ENCODE measurements around the gene SLC6A9. TPM values are rescaled to one million over a fixed set of nuclear protein-coding genes. Genes with fewer than 3 reads are reported as not detected.

Gene SLC6A9
- total and polyA plus RNA-seq, 2 of the 8 experiments (the other 6 are each of a cell fraction or from before 2014, with no cell fraction given), result 20.2 to 24.2 TPM

DNA sequence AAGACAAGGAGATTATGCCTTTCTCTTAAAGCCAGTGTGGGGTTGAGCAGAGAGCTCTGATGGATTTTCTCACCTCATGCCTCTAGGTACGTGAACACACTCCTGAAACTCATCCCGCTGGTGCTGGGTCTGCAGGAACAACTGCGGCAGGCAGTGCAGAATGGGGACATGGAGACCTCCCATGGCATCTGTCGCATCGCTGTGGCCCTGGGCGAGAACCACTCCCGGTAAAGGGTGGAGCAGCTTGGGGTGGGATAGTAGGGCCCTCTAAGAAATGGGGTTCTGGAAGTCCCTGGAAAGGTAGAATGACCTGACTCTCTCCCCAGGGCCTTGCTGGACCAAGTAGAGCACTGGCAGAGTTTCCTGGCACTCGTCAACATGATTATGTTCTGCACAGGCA is 75.0 kb downstream of the SLC6A9 start:
- no peaks in the 10 kb centered on the region for H3K23me2 ChIP-seq (ENCODE audit: low read depth, low read length)
- no peak overlapping the region for H3K4me2 ChIP-seq (ENCODE audit: insufficient read depth in 1 of 2, low read depth in 2 of 2, low read length in 2 of 2)
- no peak overlapping the region for H2BK120ac ChIP-seq (replicated peaks; ENCODE audit: low read depth, low read length)
- H4K8ac ChIP-seq (ENCODE audit: extremely low read depth, insufficient read depth, low read length), result no peak overlapping the region
- H3K18ac ChIP-seq (ENCODE audit: extremely low read depth, low read length), result no peak overlapping the region
- no peak overlapping the region for H3K27ac ChIP-seq (ENCODE audit: low read depth, low read length)
- H3K27me3 ChIP-seq (replicated peaks in 1 of 4; ENCODE audit: control insufficient read depth in 3 of 4, extremely low read depth in 1 of 4, insufficient read depth in 3 of 4, low read length in 3 of 4), result no peaks in the 10 kb centered on the region
- FAIRE-seq, result no peak
- no peak overlapping the region for H2AFZ ChIP-seq (ENCODE audit: low read length)
- 91% methylated on average over 8 of the region's 8 CpGs; no CpG with 5 or more reads in 1 of the 2 experiments for WGBS, 2 experiments (ENCODE audit: extremely low coverage in 1 of 2, insufficient coverage in 1 of 2, insufficient read length in 1 of 2, insufficient replicate concordance in 2 of 2, low coverage in 1 of 2, low lambda C conversion rate in 2 of 2, missing lambda C conversion rate in 1 of 2)
- H4K5ac ChIP-seq (ENCODE audit: insufficient read length, low read depth, low read length), result no peak overlapping the region
- no peak for DNase-seq (ENCODE audit: low read depth in 1 of 2, low spot score in 2 of 2)
- H3K14ac ChIP-seq (ENCODE audit: insufficient read length), result no peak overlapping the region
- H2BK20ac ChIP-seq (ENCODE audit: low read length), result no peak overlapping the region
- H2BK12ac ChIP-seq (ENCODE audit: low read depth, low read length), result no peak overlapping the region
- peaks cover 3% of the 10 kb centered on the region for H3K79me1 ChIP-seq (ENCODE audit: low read depth, low read length)
- H3K23ac ChIP-seq (ENCODE audit: insufficient read length), result no peak overlapping the region
- H3K4me1 ChIP-seq (replicated peaks in 1 of 4; ENCODE audit: control insufficient read depth in 3 of 4, insufficient read depth in 4 of 4, low read length in 3 of 4), result peaks cover 0 to 5% (median 4%) of the 10 kb centered on the region in 4 experiments; a peak in 3 of 7 replicates
- H3K79me2 ChIP-seq (ENCODE audit: control insufficient read depth in 1 of 2, insufficient read depth in 2 of 2, low read length in 2 of 2), result 0 out of 4 replicates have a peak, but pooled peaks cover 0 to 4% of the 10 kb centered on the region in 2 experiments
- ChIA-PET CTCF (ENCODE audit: partially characterized antibody) (interaction anchor here (0.8 to 4.6 kb wide), 7 partner anchors 8 to 192 kb away, joined by 3 to 25 read pairs (median 4); partner anchors contain the start of genes ARTN and ATP6V0B), POLR2A (ENCODE audit: partially characterized antibody) (interaction anchor here (1.0 to 2.0 kb wide), 4 partner anchors 10 to 190 kb away, joined by 5 to 7 read pairs (median 6); partner anchors contain the start of genes ATP6V0B and IPO13)
- H3K4me3 ChIP-seq (ENCODE audit: extremely low read depth in 1 of 4, insufficient read depth in 2 of 4, low read depth in 3 of 4, low read length in 4 of 4), result no peak overlapping the region
- H2BK15ac ChIP-seq (ENCODE audit: low read length), result no peak overlapping the region
- no peak overlapping the region for H3K9ac ChIP-seq (replicated peaks in 1 of 4; ENCODE audit: extremely low read depth in 1 of 4, low read depth in 3 of 4, low read length in 3 of 4)
- H3K56ac ChIP-seq (replicated peaks; ENCODE audit: insufficient read length, low read depth, low read length), result no peak overlapping the region
- no peak overlapping the region for H3K4ac ChIP-seq (replicated peaks; ENCODE audit: insufficient read length, low read depth, low read length)
- H2AK5ac ChIP-seq (ENCODE audit: low read depth, low read length), result no peak overlapping the region
- H3K36me3 ChIP-seq (ENCODE audit: control insufficient read depth in 2 of 4, insufficient read depth in 4 of 4, low read length in 3 of 4), result peaks cover 3 to 14% (median 6%) of the 10 kb centered on the region in 4 experiments; a peak in 4 of 8 replicates
- no peak overlapping the region for H4K91ac ChIP-seq (replicated peaks; ENCODE audit: insufficient read length, low read length)
- no peaks in the 10 kb centered on the region for H3K9me3 ChIP-seq (ENCODE audit: insufficient read depth in 2 of 2, low read depth in 1 of 2, low read length in 1 of 2)
- H4K20me1 ChIP-seq (replicated peaks in 1 of 2; ENCODE audit: control insufficient read depth in 1 of 2, insufficient read depth in 2 of 2, low read length in 2 of 2), result peaks cover 0 to 6% of the 10 kb centered on the region in 2 experiments
- no peak overlapping the region for H2BK5ac ChIP-seq (ENCODE audit: low read depth, low read length)
- TF ChIP-seq BACH1 (IDR thresholded peaks at IDR 0.05; ENCODE audit: low read length), result no peak
- TF ChIP-seq JUN (IDR thresholded peaks at IDR 0.05; ENCODE audit: low read depth, low read length), result no peak
- no peak for TF ChIP-seq MAFK (IDR thresholded peaks at IDR 0.05; ENCODE audit: low read depth, low read length)
- TF ChIP-seq USF2 (IDR thresholded peaks at IDR 0.05; ENCODE audit: low read length), result no peak
- TF ChIP-seq CEBPB (IDR thresholded peaks at IDR 0.05; ENCODE audit: low read depth, low read length), result no peak
- no peak for TF ChIP-seq CTBP2 (IDR thresholded peaks at IDR 0.05; ENCODE audit: borderline replicate concordance, insufficient read depth, insufficient read length, low read length)
- no peak for TF ChIP-seq GTF2F1 (IDR thresholded peaks at IDR 0.05; ENCODE audit: borderline replicate concordance, low read depth, low read length)
- TF ChIP-seq PHF8 (conservative IDR thresholded peaks at IDR 0.05; ENCODE audit: low read depth, low read length), result no peak
- TF ChIP-seq NRF1 (IDR thresholded peaks at IDR 0.05; ENCODE audit: low read depth, low read length), result no peak
- no peak for TF ChIP-seq HDAC2 (IDR thresholded peaks at IDR 0.05; ENCODE audit: borderline replicate concordance in 1 of 2, low read depth in 2 of 2, low read length in 2 of 2)
- TF ChIP-seq, protein P1, sequence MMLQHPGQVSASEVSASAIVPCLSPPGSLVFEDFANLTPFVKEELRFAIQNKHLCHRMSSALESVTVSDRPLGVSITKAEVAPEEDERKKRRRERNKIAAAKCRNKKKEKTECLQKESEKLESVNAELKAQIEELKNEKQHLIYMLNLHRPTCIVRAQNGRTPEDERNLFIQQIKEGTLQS (IDR thresholded peaks at IDR 0.05; ENCODE audit: insufficient read depth, low read depth, low read length), result no peak
- no peak for TF ChIP-seq EGR1 (IDR thresholded peaks at IDR 0.05; ENCODE audit: borderline replicate concordance, low read depth, low read length)

All from H1 (cell line).